Stimulated activated naive B cell treated with anti-CD40 and anti-IgM and Interleukin-4, amounts not matched to agents 10 μg/mL and 1 μg/mL and 100 μg/mL, for 72 hours (primary cell): ENCODE measurements around the gene CWH43.
"Not testable (repeated sequence)": the region's sequence is repeated elsewhere in the genome, so short reads cannot be mapped to it uniquely, and the experiment has no call there.

Source experiments
- ATAC-seq, 2 donors: fragments of 150-1000 bp; cut with Tn5 transposase; replicated peaks; 2 replicates each; pipeline ENCODE4 v1.10.0; 2021; ENCODE audit warnings: moderate library complexity in 1 of 2
- DNase-seq: peaks from one replicate; pipeline ENCODE4 v3.0.0; 2021
- H3K27ac Mint-ChIP-seq: one replicate; pipeline ENCODE4 v1.8.0; 2022; ENCODE audit warnings: mild to moderate bottlenecking, mixed read lengths
- H3K27me3 Mint-ChIP-seq, 2 donors: one replicate each; pipeline ENCODE4 v1.8.0; 2022; ENCODE audit warnings: mixed read lengths in 2 of 2
- H3K36me3 Mint-ChIP-seq, 2 donors: one replicate each; pipeline ENCODE4 v1.8.0; 2022; ENCODE audit warnings: mixed read lengths in 2 of 2, mild to moderate bottlenecking in 1 of 2
- H3K4me1 Mint-ChIP-seq, 2 donors: one replicate each; pipeline ENCODE4 v1.8.0; 2022; ENCODE audit warnings: mixed read lengths in 2 of 2, mild to moderate bottlenecking in 1 of 2
- H3K4me3 Mint-ChIP-seq, 2 donors: one replicate each; pipeline ENCODE4 v1.8.0; 2022; ENCODE audit warnings: mild to moderate bottlenecking in 2 of 2, mixed read lengths in 2 of 2, moderate library complexity in 1 of 2
- H3K9me3 Mint-ChIP-seq, 2 donors: one replicate each; pipeline ENCODE4 v1.8.0; 2022; ENCODE audit warnings: mixed read lengths in 2 of 2, mild to moderate bottlenecking in 1 of 2

CWH43 gene

GRCh38 chr4:49110579-49110978, 124.5 kb downstream of the CWH43 start:
- DNase-seq, H3K4me3 Mint-ChIP-seq, H3K27ac Mint-ChIP-seq, H3K4me1 Mint-ChIP-seq, H3K27me3 Mint-ChIP-seq: not testable (repeated sequence)
- H3K36me3 Mint-ChIP-seq: peaks cover 36 to 47% of the 10 kb centered on the region in 2 donors
- peaks cover 62 to 76% of the 10 kb centered on the region in 2 donors for H3K9me3 Mint-ChIP-seq
- peak; percentile 34 to 56 for ATAC-seq
